ENCODE data around the gene BICDL1.

- TF ChIP-seq CTCF (IDR thresholded peaks at IDR 0.05) (no peak), POLR2A (IDR thresholded peaks at IDR 0.05) (no peak)
Observed at GRCh38 chr12:120090626-120091295, 101.7 kb downstream of the BICDL1 start.

All from suprapubic skin (tissue), 3 donors.